Inflammatory macrophage treated with lipopolysaccharide for 4 hours (primary cell): ENCODE measurements around the gene KLF16.

Source experiments
- DNase-seq: peaks from one replicate; pipeline ENCODE4 v3.0.0-alpha.2; 2020

The KLF16 gene

GRCh38 chr19:1866693-1867348 lies 3.4 kb upstream of the KLF16 start:
- DNase-seq = no peak

GRCh38 chr19:1865172-1866010 lies 2.0 kb upstream of the KLF16 start:
- DNase-seq = no peak

GRCh38 chr19:1864480-1865171 lies 1.2 kb upstream of the KLF16 start:
- peak; percentile 71 for DNase-seq

GRCh38 chr19:1863638-1864479 lies 480 bp upstream of the KLF16 start:
- DNase-seq = peak; percentile 93

GRCh38 chr19:1862424-1863327 lies 703 bp downstream of the KLF16 start:
- no peak for DNase-seq

GRCh38 chr19:1862068-1862423 lies 1.3 kb downstream of the KLF16 start:
- no peak for DNase-seq

GRCh38 chr19:1861599-1862031 lies 1.8 kb downstream of the KLF16 start:
- DNase-seq = no peak

GRCh38 chr19:1860821-1861598 lies 2.4 kb downstream of the KLF16 start:
- no peak for DNase-seq

GRCh38 chr19:1860042-1860775 lies 3.2 kb downstream of the KLF16 start:
- DNase-seq = peak; percentile 59

- DNase-seq = no peak
These were observed 4.0 kb downstream of the KLF16 start for GRCh38 chr19:1859331-1859781.

GRCh38 chr19:1858412-1859081 lies 4.8 kb downstream of the KLF16 start:
- DNase-seq = no peak

GRCh38 chr19:1857648-1858326 lies 5.6 kb downstream of the KLF16 start:
- no peak for DNase-seq

GRCh38 chr19:1856698-1857603 lies 6.4 kb downstream of the KLF16 start:
- DNase-seq = peak; percentile 90

- no peak for DNase-seq
These were observed 7.1 kb downstream of the KLF16 start for GRCh38 chr19:1856345-1856697.

GRCh38 chr19:1855828-1856255 lies 7.5 kb downstream of the KLF16 start:
- peak; percentile 33 for DNase-seq

GRCh38 chr19:1855040-1855827 lies 8.1 kb downstream of the KLF16 start:
- DNase-seq = peak; percentile 94

- no peak for DNase-seq
These were observed 8.8 kb downstream of the KLF16 start for GRCh38 chr19:1854542-1855039.
